Measurements from ENCODE around the gene BRAF.
A peak's percentile ranks its signal among the peaks of the same experiment; 100 is the strongest.
"Not testable (repeated sequence)": the region's sequence is repeated elsewhere in the genome, so short reads cannot be mapped to it uniquely, and the experiment has no call there.

Gene BRAF

GRCh38 chr7:140876519-140877248, 48.0 kb downstream of the BRAF start:
- DNase-seq (ENCODE audit: low read depth) = no peak

DNA sequence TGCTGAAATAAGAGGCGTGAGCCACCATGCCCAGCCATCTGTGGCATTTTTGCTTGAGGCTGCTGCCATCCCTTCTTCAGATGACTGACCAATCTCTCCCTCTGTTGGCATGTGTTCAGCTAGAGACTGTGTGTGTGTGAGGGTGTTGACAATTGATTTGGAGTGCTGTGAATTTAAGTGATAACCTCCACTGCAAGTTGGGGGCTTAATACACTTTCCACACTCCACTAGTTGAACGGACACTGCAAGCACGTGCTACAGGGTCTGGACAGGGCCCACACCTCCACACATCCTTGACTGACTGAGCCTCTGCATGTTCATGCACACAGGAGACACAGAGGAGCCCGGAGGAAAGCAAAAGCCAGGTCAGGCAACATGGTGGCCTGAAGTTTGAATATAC, 51.3 kb downstream of the BRAF start:
- DNase-seq (ENCODE audit: low read depth) = no peak

DNA sequence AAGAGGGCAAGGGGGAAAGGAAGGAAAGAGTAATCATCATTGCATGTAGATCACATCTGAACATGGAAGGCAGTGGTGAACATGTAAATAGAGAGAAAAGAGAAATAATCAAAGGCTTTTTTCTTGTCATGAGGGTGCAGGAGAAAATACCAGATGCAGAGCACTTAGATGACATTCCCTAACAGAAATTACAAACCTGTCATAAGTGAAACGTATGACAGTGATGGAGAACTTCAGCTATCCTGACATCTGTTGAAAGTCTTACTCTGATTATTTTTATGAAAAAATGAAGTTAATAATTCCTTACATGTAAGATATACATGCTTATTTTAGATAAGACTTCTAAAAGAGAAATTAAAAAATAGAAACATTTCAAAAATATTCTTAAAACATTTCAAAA, 54.7 kb downstream of the BRAF start:
- DNase-seq (ENCODE audit: low read depth) = no peak

DNA sequence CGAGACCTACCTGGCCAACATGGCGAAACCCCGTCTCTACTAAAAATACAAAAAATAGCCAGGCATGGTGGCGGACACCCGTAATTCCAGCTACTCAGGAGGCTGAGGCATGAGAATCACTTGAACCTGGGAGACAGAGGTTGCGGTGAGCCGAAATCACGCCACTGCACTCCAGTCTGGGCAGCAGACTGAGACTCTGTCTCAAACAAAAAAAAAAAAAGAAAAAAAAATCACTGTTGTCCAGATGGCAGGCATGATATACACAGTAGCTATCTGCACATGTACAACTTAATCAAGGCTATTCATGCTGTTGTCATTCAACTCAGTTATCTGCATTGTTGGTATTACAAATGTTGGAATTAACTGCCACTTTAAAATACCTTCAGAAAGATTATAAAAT, 55.3 kb downstream of the BRAF start:
- DNase-seq (ENCODE audit: low read depth) = no peak

DNA sequence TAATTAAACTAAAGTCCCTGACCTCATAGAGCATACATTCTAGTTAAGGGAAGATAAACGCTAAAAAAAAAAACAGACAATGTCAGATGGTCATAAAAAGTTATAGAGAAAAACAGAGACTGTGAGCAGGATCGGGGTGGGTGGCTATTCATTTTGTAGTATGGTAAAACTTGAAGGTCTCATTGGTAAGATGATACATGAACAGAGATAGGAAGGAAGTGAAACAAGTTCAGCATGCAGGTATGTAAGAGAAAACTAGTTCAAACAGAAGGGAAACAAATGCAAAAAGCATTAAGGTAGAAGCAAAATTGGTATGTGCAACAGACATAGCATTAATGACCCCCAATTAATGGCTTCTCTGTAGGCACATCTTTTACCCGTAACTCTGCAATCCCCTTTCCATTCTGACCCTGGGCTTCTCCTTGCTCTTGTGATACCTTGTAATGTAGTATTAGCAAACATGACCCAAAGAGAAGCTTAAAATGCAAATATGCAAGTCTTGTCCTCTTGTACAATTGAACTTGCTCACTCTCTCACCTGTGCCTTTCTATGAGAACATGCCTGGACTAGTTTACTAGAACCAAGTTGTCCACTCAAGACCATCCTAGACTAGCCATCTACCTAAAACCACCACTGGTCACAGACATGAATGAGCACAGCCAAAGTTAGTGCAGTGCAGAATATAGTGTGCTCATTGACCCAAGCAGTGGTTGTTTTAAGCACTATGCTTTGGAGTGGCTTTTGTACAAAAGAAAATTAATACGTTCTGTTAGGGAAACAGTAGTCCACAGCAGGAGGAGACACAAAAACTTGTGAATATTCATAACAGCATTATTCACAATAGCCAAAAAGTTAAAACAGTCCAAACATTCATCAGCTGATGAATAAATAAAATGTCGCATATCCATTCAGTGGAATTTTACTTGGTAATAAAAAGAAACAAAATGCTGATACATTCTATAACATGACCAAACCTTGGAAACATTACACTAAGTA, 57.0 kb downstream of the BRAF start:
- DNase-seq (ENCODE audit: low read depth) = no peak

GRCh38 chr7:140866926-140867325, 57.8 kb downstream of the BRAF start:
- DNase-seq (ENCODE audit: low read depth) = no peak

- DNase-seq (ENCODE audit: low read depth) = no peak
Measured at GRCh38 chr7:140864732-140865131, 60.0 kb downstream of the BRAF start.

- no peak for DNase-seq (ENCODE audit: low read depth)
Measured at GRCh38 chr7:140863867-140864266, 60.9 kb downstream of the BRAF start.

DNA sequence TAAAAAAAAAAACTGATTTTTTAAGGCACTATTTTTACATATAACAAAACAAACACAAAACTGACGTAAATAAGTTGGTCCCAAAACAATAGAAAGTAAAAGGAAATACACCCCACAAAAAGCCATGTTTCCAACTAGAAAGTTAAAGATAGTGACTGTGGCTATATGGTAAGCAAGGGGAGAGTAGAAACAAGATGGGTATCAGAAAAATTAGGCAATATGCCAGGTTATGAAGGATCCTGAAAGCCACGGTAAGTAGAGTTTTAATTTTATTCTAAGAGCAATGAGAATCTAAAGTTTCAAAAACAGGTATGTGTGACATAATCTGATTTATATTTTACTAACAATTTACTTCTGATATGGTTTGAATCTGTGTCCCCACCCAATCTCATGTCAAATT, 61.5 kb downstream of the BRAF start:
- DNase-seq (ENCODE audit: low read depth) = no peak

- DNase-seq (ENCODE audit: low read depth) = no peak
Measured at GRCh38 chr7:140857048-140857447, 67.7 kb downstream of the BRAF start.

DNA sequence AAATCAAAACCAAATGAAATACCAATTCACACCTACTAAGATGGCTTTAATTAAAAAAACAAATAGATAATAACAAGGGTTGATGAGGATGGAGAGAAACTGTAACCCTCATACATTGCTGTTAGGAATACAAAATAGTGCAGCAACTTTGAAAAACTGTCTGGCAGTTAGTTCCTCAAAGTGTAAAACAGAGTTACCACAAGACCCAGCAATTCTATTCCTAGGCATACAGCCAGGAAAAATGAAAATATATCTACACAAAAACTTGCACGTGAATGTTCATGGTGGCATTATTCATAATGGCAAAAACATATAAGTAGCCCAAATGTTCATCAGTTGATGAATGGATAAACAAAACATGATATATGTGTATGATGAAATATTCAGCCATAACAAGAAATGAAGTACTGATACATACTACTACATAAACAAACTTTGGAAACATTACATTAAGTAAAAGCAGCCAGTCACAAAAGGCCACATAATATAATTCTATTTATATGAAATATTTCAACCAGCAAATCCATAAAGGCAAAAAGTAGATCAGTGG, 83.5 kb downstream of the BRAF start:
- no peak for DNase-seq (ENCODE audit: low read depth)

- DNase-seq (ENCODE audit: low read depth) = no peak
Measured at GRCh38 chr7:140831724-140832123, 93.0 kb downstream of the BRAF start.

DNA sequence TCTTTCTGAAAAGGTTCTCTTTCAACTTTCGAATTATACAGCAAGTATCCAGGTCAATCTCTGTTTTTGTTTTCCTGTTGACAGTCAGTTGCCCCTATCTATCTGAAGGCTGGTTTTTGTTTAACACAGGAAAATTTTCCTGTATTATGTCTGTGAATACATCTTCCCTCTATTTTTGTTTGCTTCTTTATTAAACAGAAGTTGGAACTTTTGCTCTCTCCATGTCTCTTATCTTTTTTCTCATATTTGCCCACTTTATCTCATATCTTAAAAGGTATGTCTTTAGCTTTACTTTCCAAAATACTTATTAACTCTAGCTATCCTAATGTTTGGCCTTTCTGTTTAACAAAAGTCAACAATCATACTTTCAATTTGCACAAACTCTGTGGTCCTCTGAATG, 95.0 kb downstream of the BRAF start:
- DNase-seq (ENCODE audit: low read depth) = no peak

- DNase-seq (ENCODE audit: low read depth) = no peak
Measured at GRCh38 chr7:140828741-140829140, 96.0 kb downstream of the BRAF start.

GRCh38 chr7:140817383-140817782, 107.3 kb downstream of the BRAF start:
- DNase-seq (ENCODE audit: low read depth) = not testable (repeated sequence)

- peak; percentile 16 for DNase-seq (ENCODE audit: low read depth)
Measured at GRCh38 chr7:140810830-140811556, 113.7 kb downstream of the BRAF start.

- DNase-seq (ENCODE audit: low read depth) = no peak
Measured at GRCh38 chr7:140810385-140810784, 114.3 kb downstream of the BRAF start.

DNA sequence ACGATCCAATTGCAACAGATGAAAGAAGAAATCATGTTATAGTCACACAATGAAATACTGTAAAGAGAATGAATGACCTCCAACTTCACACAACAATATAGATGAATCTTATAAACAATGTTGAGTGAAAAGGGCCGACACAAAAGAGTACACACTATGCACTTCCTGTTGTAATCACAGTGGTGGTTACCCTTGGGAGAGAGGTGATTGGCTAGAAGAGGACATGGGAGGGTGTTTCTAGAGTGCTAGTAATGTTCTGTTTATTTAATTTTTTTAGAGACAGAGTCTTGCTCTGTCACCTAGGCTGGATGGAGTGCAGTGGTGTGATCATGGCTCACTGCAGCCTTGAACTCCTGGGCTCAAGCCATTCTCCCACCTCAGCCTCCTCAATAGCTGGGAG, 145.8 kb downstream of the BRAF start:
- DNase-seq (ENCODE audit: low read depth) = no peak

GRCh38 chr7:140778568-140778967, 146.2 kb downstream of the BRAF start:
- no peak for DNase-seq (ENCODE audit: low read depth)

- DNase-seq (ENCODE audit: low read depth) = no peak
Measured at GRCh38 chr7:140774371-140774770, 150.4 kb downstream of the BRAF start.

DNA sequence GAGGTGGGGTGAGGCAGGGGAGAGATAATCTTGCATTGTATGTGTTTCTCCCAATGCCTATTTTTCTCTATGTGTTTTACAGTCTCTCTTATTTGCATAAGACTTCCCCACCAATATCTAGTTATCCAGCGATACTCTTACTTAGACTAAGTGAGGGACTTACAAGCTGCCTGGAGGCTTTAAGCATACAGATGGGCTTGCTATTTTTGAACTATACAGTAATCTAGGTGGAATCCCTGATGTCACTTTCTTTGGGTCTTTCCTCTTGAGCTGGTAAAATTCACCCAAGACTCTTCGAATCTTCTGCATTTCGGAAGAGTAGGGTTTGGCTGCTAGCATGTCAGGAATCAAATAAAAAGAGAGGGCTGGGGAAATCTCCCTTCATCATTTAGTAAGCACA, 151.6 kb downstream of the BRAF start:
- DNase-seq (ENCODE audit: low read depth) = no peak

- no peak for DNase-seq (ENCODE audit: low read depth)
Measured at GRCh38 chr7:140771826-140772225, 152.9 kb downstream of the BRAF start.

Measured in stimulated activated CD8-positive, alpha-beta memory T cell treated with anti-CD3 and anti-CD28 coated beads, Interleukin-4, amount 100 ng/mL, for 24 hours (primary cell).